Tibial artery (tissue), 4 donors: ENCODE results near the gene SLC29A3.

Experiments used
- DNase-seq, 2 donors: peaks; one replicate each; pipeline ENCODE4 v3.0.0-alpha.2; 2019
- H3K27ac ChIP-seq, 2 donors: fragments of 200-600 bp; sonication (generic) in 1 of 2; 1 replicate in 1 of 2; 2 replicates in 1 of 2; pipeline ENCODE4 v1.5.1; 2018 to 2019; ENCODE audit warnings: mild to moderate bottlenecking in 1 of 2
- H3K27me3 ChIP-seq, 2 donors: fragments of 200-600 bp; sonication (generic) in 1 of 2; one replicate each; pipeline versions ENCODE4 v1.5.1 to v1.6.0; 2016 to 2019
- H3K36me3 ChIP-seq, 3 donors: fragments of 200-600 bp; sonication (generic) in 2 of 3; one replicate each; pipeline ENCODE4 v1.5.1; 2016 to 2019; ENCODE audit warnings: mild to moderate bottlenecking in 2 of 3
- H3K4me1 ChIP-seq, 4 donors: fragments of 200-600 bp; sonication (generic) in 2 of 4; 1 replicate in 3 of 4; 2 replicates in 1 of 4; pipeline ENCODE4 v1.5.1; 2016 to 2019
- H3K4me3 ChIP-seq, 2 donors: fragments of 200-600 bp; sonication (generic) in 1 of 2; 1 replicate in 1 of 2; 2 replicates in 1 of 2; pipeline ENCODE4 v1.5.1; 2018 to 2019; ENCODE audit warnings: mild to moderate bottlenecking in 2 of 2
- H3K9me3 ChIP-seq, 3 donors: fragments of 200-600 bp; sonication (generic) in 1 of 3; one replicate each; pipeline ENCODE4 v1.5.1; 2016 to 2019
- CTCF ChIP-seq, 2 experiments: fragments of 200-600 bp in 1 of 2; fragments of 450-650 bp in 1 of 2; IDR thresholded peaks; one replicate each; pipeline ENCODE4 v1.5.1; 2017 to 2019; ENCODE audit warnings: antibody characterized with exemption in 2 of 2, mild to moderate bottlenecking in 1 of 2, moderate library complexity in 1 of 2
- intact Hi-C: fragments of 100-400 bp; cut with DNase I; formaldehyde crosslinking; loops from one replicate; pipeline ENCODE4 v1.15.0; 2023; ENCODE audit warnings: low total_unique reads

Gene SLC29A3

GRCh38 chr10:71361581-71361980 is 42.5 kb downstream of the SLC29A3 start:
- Histone ChIP-seq H3K4me3 (no peak overlapping the region), H3K36me3 (peaks cover 0 to 63% (median 7%) of the 10 kb centered on the region in 3 donors)
- intact Hi-C loops: no loop called here

GRCh38 chr10:71362141-71362540 is 43.1 kb downstream of the SLC29A3 start:
- no peak for DNase-seq
- Histone ChIP-seq H3K27ac (no peak overlapping the region), H3K4me1 (no peaks in the 10 kb centered on the region), H3K9me3 (no peaks in the 10 kb centered on the region), H3K27me3 (no peaks in the 10 kb centered on the region), H3K36me3 (peaks cover 0 to 57% (median 7%) of the 10 kb centered on the region in 3 donors), H3K4me3 (no peak overlapping the region)
- intact Hi-C loops: no loop called here
- no peak for TF ChIP-seq CTCF (IDR thresholded peaks at IDR 0.05)

More at GRCh38 chr10:71361581-71361980, 42.5 kb downstream of the SLC29A3 start:
- Histone ChIP-seq H3K27ac (no peak overlapping the region), H3K9me3 (no peaks in the 10 kb centered on the region), H3K4me1 (no peaks in the 10 kb centered on the region), H3K27me3 (no peaks in the 10 kb centered on the region)
- no peak for DNase-seq
- TF ChIP-seq CTCF (IDR thresholded peaks at IDR 0.05): no peak

- no peak for TF ChIP-seq CTCF (IDR thresholded peaks at IDR 0.05)
- Histone ChIP-seq H3K9me3 (no peaks in the 10 kb centered on the region), H3K27ac (no peak overlapping the region), H3K4me1 (no peaks in the 10 kb centered on the region), H3K36me3 (peaks cover 0 to 39% (median 7%) of the 10 kb centered on the region in 3 donors), H3K27me3 (peaks cover 0 to 5% of the 10 kb centered on the region in 2 donors), H3K4me3 (no peak overlapping the region)
- intact Hi-C loops: no loop called here
- DNase-seq: no peak
Observed at GRCh38 chr10:71363936-71364335, 44.9 kb downstream of the SLC29A3 start.

GRCh38 chr10:71365366-71365765 is 46.3 kb downstream of the SLC29A3 start:
- no peak for DNase-seq
- H3K9me3 ChIP-seq: no peaks in the 10 kb centered on the region
- H3K4me3 ChIP-seq: no peak overlapping the region
- no peaks in the 10 kb centered on the region for H3K4me1 ChIP-seq
- TF ChIP-seq CTCF (IDR thresholded peaks at IDR 0.05): no peak
- peaks cover 0 to 11% of the 10 kb centered on the region in 2 donors for H3K27me3 ChIP-seq
- intact Hi-C loops: no loop called here
- H3K36me3 ChIP-seq: peaks cover 0 to 31% (median 7%) of the 10 kb centered on the region in 3 donors
- no peak overlapping the region for H3K27ac ChIP-seq

GRCh38 chr10:71366690-71367089 is 47.6 kb downstream of the SLC29A3 start:
- intact Hi-C loops: no loop called here
- H3K27ac ChIP-seq: no peak overlapping the region
- DNase-seq: no peak

More at GRCh38 chr10:71366690-71367089, 47.6 kb downstream of the SLC29A3 start:
- no peaks in the 10 kb centered on the region for H3K9me3 ChIP-seq
- peaks cover 0 to 19% (median 5%) of the 10 kb centered on the region in 3 donors for H3K36me3 ChIP-seq
- H3K4me3 ChIP-seq: no peak overlapping the region
- TF ChIP-seq CTCF (IDR thresholded peaks at IDR 0.05): no peak
- peaks cover 0 to 11% of the 10 kb centered on the region in 2 donors for H3K27me3 ChIP-seq
- no peaks in the 10 kb centered on the region for H3K4me1 ChIP-seq
